MM.1S (cell line): ENCODE data around the gene HPS5.

Experiments used
- DNase-seq: peaks from one replicate; pipeline ENCODE4 v3.0.0-alpha.2; 2015
- H2AFZ ChIP-seq: fragments of 300-600 bp; sonication (generic); 2 replicates; pipeline ENCODE4 v1.6.0; 2016; ENCODE audit warnings: antibody characterized with exemption, low read length
- H3F3A ChIP-seq: fragments of 300-600 bp; sonication (generic); 2 replicates; pipeline ENCODE4 v1.6.1; 2016; ENCODE audit warnings: mild to moderate bottlenecking, antibody characterized with exemption, low read length, moderate library complexity, mixed read lengths; ENCODE audit not compliant: insufficient read depth
- H3K27ac ChIP-seq: fragments of 300-600 bp; sonication (generic); 2 replicates; pipeline ENCODE4 v1.5.1; 2016; ENCODE audit warnings: mild to moderate bottlenecking, low read length
- H3K27me3 ChIP-seq: fragments of 300-600 bp; sonication (generic); replicated peaks from 2 replicates; pipeline ENCODE4 v1.6.0; 2016; ENCODE audit warnings: low read length; ENCODE audit not compliant: insufficient read depth
- H3K36me3 ChIP-seq: fragments of 300-600 bp; sonication (generic); replicated peaks from 2 replicates; pipeline ENCODE4 v1.6.1; 2016; ENCODE audit warnings: mild to moderate bottlenecking, low read length, mixed read lengths; ENCODE audit not compliant: insufficient read depth
- H3K4me1 ChIP-seq: fragments of 300-600 bp; sonication (generic); 2 replicates; pipeline ENCODE4 v1.6.1; 2016; ENCODE audit warnings: low read length, mixed read lengths
- H3K4me2 ChIP-seq: fragments of 300-600 bp; sonication (generic); 2 replicates; pipeline ENCODE4 v1.6.0; 2016; ENCODE audit warnings: low read depth, low read length
- H3K4me3 ChIP-seq: fragments of 300-600 bp; sonication (generic); 2 replicates; pipeline ENCODE4 v1.5.1; 2016; ENCODE audit warnings: low read length, mixed read lengths
- H3K79me2 ChIP-seq: fragments of 300-600 bp; sonication (generic); 2 replicates; pipeline ENCODE4 v1.6.1; 2016; ENCODE audit warnings: mixed run types, low read length, mixed read lengths
- H3K9ac ChIP-seq: fragments of 300-600 bp; sonication (generic); 2 replicates; pipeline ENCODE4 v1.6.1; 2016; ENCODE audit warnings: low read length, mixed read lengths
- H3K9me2 ChIP-seq: fragments of 300-600 bp; sonication (generic); replicated peaks from 2 replicates; pipeline ENCODE4 v1.6.1; 2016; ENCODE audit warnings: mild to moderate bottlenecking, low read length, mixed read lengths; ENCODE audit not compliant: insufficient read depth
- H3K9me3 ChIP-seq: fragments of 300-600 bp; sonication (generic); replicated peaks from 2 replicates; pipeline ENCODE4 v1.6.1; 2016; ENCODE audit warnings: mild to moderate bottlenecking, low read length, mixed read lengths; ENCODE audit not compliant: insufficient read depth
- H4K20me1 ChIP-seq: fragments of 300-600 bp; sonication (generic); 2 replicates; pipeline ENCODE4 v1.6.1; 2016; ENCODE audit warnings: mild to moderate bottlenecking, low read length, moderate library complexity, mixed read lengths; ENCODE audit not compliant: insufficient read depth
- CTCF ChIP-seq: fragments of 300-600 bp; sonication (generic); IDR thresholded peaks from 2 replicates; pipeline ENCODE4 v1.5.1; 2016; ENCODE audit warnings: antibody characterized with exemption, low read length, mixed read lengths
- EZH2 ChIP-seq: fragments of 300-600 bp; sonication (generic); optimal IDR thresholded peaks from 2 replicates; pipeline ENCODE3; 2017; ENCODE audit warnings: low read depth, mild to moderate bottlenecking, antibody characterized with exemption, low read length, mixed read lengths
- EZH2phosphoT487 ChIP-seq: fragments of 300-600 bp; sonication (generic); IDR thresholded peaks from 2 replicates; pipeline ENCODE4 v1.6.1; 2018; ENCODE audit warnings: antibody characterized with exemption, low read length

Gene HPS5

GRCh38 chr11:18229501-18229900 is 92.4 kb downstream of the HPS5 start:
- Histone ChIP-seq H3K79me2 (no peaks in the 10 kb centered on the region), H2AFZ (peak overlapping the region; percentile 47), H4K20me1 (no peaks in the 10 kb centered on the region), H3K4me2 (peak overlapping the region; percentile 35), H3K9me2 (no peaks in the 10 kb centered on the region), H3K4me1 (peaks cover 17% of the 10 kb centered on the region), H3K36me3 (no peaks in the 10 kb centered on the region), H3K27me3 (no peaks in the 10 kb centered on the region), H3K27ac (peak overlapping the region; percentile 78), H3K9ac (no peak overlapping the region), H3K9me3 (no peaks in the 10 kb centered on the region), H3K4me3 (no peak overlapping the region), H3F3A (peaks cover 8% of the 10 kb centered on the region; the same call in 1 of the 2 replicates)
- TF ChIP-seq CTCF, result no peak
- no peak for TF ChIP-seq EZH2
- TF ChIP-seq EZH2phosphoT487, result no peak
- DNase-seq, result peak; percentile 69
